Activated naive CD8-positive, alpha-beta T cell treated with anti-CD3 and anti-CD28 coated beads, Interleukin-2, amount 50 U/mL, for 24 hours (primary cell): ENCODE results near the gene ARHGAP15.

Experiments
- ATAC-seq: fragments of 150-1000 bp; cut with Tn5 transposase; one replicate; pipeline ENCODE4 v1.10.0; 2021
- DNase-seq: peaks from one replicate; pipeline ENCODE4 v3.0.0; 2021
- H3K27ac Mint-ChIP-seq: one replicate; pipeline ENCODE4 v1.8.0; 2021; ENCODE audit warnings: mild to moderate bottlenecking, mixed read lengths
- H3K27me3 Mint-ChIP-seq: one replicate; pipeline ENCODE4 v1.8.0; 2021; ENCODE audit warnings: mixed read lengths
- H3K36me3 Mint-ChIP-seq: one replicate; pipeline ENCODE4 v1.8.0; 2021; ENCODE audit warnings: low read depth, mixed read lengths
- H3K4me1 Mint-ChIP-seq: one replicate; pipeline ENCODE4 v1.8.0; 2021; ENCODE audit warnings: mixed read lengths
- H3K4me3 Mint-ChIP-seq: one replicate; pipeline ENCODE4 v1.8.0; 2021; ENCODE audit warnings: mild to moderate bottlenecking, moderate library complexity, mixed read lengths
- H3K9me3 Mint-ChIP-seq: one replicate; pipeline ENCODE4 v1.8.0; 2021; ENCODE audit warnings: mixed read lengths

The ARHGAP15 gene

DNA sequence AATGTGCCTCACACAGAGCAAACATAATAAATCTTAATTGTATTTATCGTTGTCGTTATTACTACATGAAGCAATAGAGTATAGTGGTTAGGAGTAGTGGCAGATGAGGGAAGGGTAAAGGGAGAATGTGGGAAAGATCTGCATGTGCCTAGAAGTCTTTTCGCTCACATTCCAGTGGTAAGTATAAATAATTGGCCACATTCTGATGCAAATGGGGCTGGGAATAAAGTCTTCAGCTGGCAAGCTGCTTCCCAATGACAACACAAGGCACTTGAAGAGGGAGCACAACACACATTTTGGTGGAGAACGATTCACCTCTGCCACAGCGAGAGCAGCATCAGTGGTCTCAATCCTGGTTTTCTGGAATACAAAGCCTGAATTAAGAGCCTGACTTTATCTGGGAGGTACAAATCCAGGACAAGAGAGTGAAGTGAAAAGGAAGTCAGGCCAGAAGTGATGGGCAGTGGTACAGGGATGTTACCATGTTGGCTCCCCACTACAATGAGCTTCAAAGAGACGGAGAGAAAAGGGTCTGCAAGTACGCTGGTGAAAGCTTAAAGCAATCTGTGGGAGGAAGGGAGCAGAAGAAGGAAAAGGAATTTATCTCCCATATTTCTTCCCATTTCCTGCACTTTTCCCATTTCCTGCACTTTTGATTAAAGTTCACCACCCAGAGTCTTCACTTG, 112.3 kb downstream of the ARHGAP15 start:
- Mint-ChIP-seq H3K27me3 (no peaks in the 10 kb centered on the region), H3K9me3 (no peaks in the 10 kb centered on the region), H3K4me3 (no peak overlapping the region), H3K27ac (peak overlapping the region; percentile 3), H3K4me1 (peaks cover 3% of the 10 kb centered on the region), H3K36me3 (peaks cover 20% of the 10 kb centered on the region)
- ATAC-seq (no peak), DNase-seq (no peak)

GRCh38 chr2:143246246-143246645, 117.0 kb downstream of the ARHGAP15 start:
- ATAC-seq: no peak
- Mint-ChIP-seq H3K27ac (no peak overlapping the region), H3K4me1 (peaks cover 16% of the 10 kb centered on the region), H3K9me3 (peaks cover 5% of the 10 kb centered on the region), H3K4me3 (no peak overlapping the region), H3K27me3 (no peaks in the 10 kb centered on the region), H3K36me3 (peaks cover 15% of the 10 kb centered on the region)
- no peak for DNase-seq

GRCh38 chr2:143246815-143247744, 117.9 kb downstream of the ARHGAP15 start:
- Mint-ChIP-seq H3K27ac (peak overlapping the region; percentile 24), H3K4me3 (peak overlapping the region; percentile 19), H3K4me1 (peaks cover 24% of the 10 kb centered on the region), H3K27me3 (no peaks in the 10 kb centered on the region), H3K36me3 (peaks cover 9% of the 10 kb centered on the region), H3K9me3 (peaks cover 5% of the 10 kb centered on the region)
- ATAC-seq (peak; percentile 33), DNase-seq (no peak)

GRCh38 chr2:143248631-143249030, 119.4 kb downstream of the ARHGAP15 start:
- Mint-ChIP-seq H3K9me3 (peaks cover 5% of the 10 kb centered on the region), H3K27ac (no peak overlapping the region), H3K36me3 (peaks cover 16% of the 10 kb centered on the region), H3K27me3 (no peaks in the 10 kb centered on the region), H3K4me1 (peaks cover 37% of the 10 kb centered on the region), H3K4me3 (peak overlapping the region; percentile 3)
- DNase-seq (no peak), ATAC-seq (no peak)

- DNase-seq (no peak), ATAC-seq (no peak)
- H3K27ac Mint-ChIP-seq: peak overlapping the region; percentile 88
- H3K27me3 Mint-ChIP-seq: no peaks in the 10 kb centered on the region
- peaks cover 5% of the 10 kb centered on the region for H3K9me3 Mint-ChIP-seq
- peaks cover 64% of the 10 kb centered on the region for H3K4me1 Mint-ChIP-seq
- no peak overlapping the region for H3K4me3 Mint-ChIP-seq
- H3K36me3 Mint-ChIP-seq: peaks cover 16% of the 10 kb centered on the region
These were observed 122.5 kb downstream of the ARHGAP15 start for GRCh38 chr2:143251681-143252080.

- peaks cover 16% of the 10 kb centered on the region for H3K36me3 Mint-ChIP-seq
- H3K9me3 Mint-ChIP-seq: peaks cover 5% of the 10 kb centered on the region
- H3K4me3 Mint-ChIP-seq: peak overlapping the region; percentile 63
- H3K4me1 Mint-ChIP-seq: peaks cover 69% of the 10 kb centered on the region
- no peaks in the 10 kb centered on the region for H3K27me3 Mint-ChIP-seq
- ATAC-seq (peak; percentile 47), DNase-seq (no peak)
- H3K27ac Mint-ChIP-seq: peak overlapping the region; percentile 88
These were observed 123.1 kb downstream of the ARHGAP15 start for GRCh38 chr2:143252138-143252907.

DNA sequence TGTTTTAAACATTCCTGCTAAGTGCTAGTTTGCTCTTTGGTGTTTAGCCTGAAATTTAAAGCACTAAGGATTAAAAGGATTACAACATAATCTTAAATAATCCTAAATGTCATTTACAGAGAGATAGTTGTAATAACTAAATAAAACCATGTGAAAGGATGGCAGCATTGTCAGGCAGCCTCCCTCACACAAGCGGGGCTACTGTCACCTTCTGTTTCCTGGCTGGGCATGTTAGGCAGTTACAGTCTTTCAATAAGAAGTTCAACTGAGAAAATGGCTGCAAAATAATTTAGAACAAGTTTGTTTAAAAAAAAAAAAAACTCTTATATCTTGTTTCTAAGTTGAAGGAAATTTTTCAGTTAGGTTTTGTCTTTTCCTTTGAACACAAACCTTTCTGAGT, 124.9 kb downstream of the ARHGAP15 start:
- peak overlapping the region; percentile 71 for H3K27ac Mint-ChIP-seq
- H3K4me3 Mint-ChIP-seq: peak overlapping the region; percentile 11
- H3K27me3 Mint-ChIP-seq: no peaks in the 10 kb centered on the region
- no peak for DNase-seq
- peaks cover 16% of the 10 kb centered on the region for H3K36me3 Mint-ChIP-seq
- H3K9me3 Mint-ChIP-seq: peaks cover 5% of the 10 kb centered on the region
- peaks cover 80% of the 10 kb centered on the region for H3K4me1 Mint-ChIP-seq
- no peak for ATAC-seq

- H3K4me3 Mint-ChIP-seq: peak overlapping the region; percentile 43
- H3K9me3 Mint-ChIP-seq: peaks cover 5% of the 10 kb centered on the region
- peak overlapping the region; percentile 94 for H3K27ac Mint-ChIP-seq
- peaks cover 86% of the 10 kb centered on the region for H3K4me1 Mint-ChIP-seq
- DNase-seq (no peak), ATAC-seq (no peak)
- peaks cover 16% of the 10 kb centered on the region for H3K36me3 Mint-ChIP-seq
- H3K27me3 Mint-ChIP-seq: no peaks in the 10 kb centered on the region
These were observed 125.9 kb downstream of the ARHGAP15 start for GRCh38 chr2:143255086-143255485.

GRCh38 chr2:143255899-143256298, 126.7 kb downstream of the ARHGAP15 start:
- no peaks in the 10 kb centered on the region for H3K27me3 Mint-ChIP-seq
- DNase-seq (no peak), ATAC-seq (peak; percentile 34)
- H3K27ac Mint-ChIP-seq: peak overlapping the region; percentile 94
- peak overlapping the region; percentile 79 for H3K4me3 Mint-ChIP-seq
- H3K9me3 Mint-ChIP-seq: no peaks in the 10 kb centered on the region
- H3K4me1 Mint-ChIP-seq: peaks cover 83% of the 10 kb centered on the region
- H3K36me3 Mint-ChIP-seq: peaks cover 9% of the 10 kb centered on the region

DNA sequence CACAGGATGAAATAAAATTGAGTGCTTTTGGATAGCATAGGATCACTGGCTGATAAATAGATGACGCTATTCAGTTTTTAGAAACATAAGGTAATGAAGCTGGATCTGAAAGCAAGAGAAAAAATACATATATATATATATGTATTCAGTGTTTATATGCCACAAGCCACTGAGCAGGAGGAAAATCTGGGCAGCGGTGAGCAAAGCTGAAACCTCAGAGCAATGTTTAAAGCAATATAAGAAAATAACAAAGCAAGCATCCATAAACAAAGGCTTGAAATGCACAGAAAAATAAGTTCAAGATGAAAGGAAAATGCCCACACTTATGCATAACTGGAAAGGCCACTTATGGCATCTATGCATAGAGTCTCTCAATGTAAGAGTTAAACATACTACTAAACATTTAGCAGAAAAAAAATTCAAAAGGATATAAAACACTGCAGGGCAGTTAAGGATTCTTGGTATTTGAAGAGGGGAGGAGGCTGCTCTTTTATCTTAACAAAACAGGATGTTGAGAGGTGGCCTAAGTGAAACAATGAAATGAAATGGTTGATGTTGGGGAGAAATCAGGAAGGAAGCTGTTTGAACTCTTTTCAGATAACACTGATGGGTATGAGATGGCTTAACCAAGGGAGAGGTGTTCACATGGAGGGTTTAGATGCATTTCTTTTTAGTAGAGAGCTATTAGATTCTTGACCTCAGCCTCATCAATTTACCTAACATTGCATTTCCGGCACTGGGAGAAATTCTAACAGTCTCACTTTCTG, 129.1 kb downstream of the ARHGAP15 start:
- peak; percentile 15 for ATAC-seq
- Mint-ChIP-seq H3K4me3 (peak overlapping the region; percentile 67), H3K4me1 (peaks cover 85% of the 10 kb centered on the region), H3K27ac (peak overlapping the region; percentile 90), H3K27me3 (no peaks in the 10 kb centered on the region), H3K36me3 (peaks cover 10% of the 10 kb centered on the region), H3K9me3 (peaks cover 3% of the 10 kb centered on the region)
- no peak for DNase-seq

DNA sequence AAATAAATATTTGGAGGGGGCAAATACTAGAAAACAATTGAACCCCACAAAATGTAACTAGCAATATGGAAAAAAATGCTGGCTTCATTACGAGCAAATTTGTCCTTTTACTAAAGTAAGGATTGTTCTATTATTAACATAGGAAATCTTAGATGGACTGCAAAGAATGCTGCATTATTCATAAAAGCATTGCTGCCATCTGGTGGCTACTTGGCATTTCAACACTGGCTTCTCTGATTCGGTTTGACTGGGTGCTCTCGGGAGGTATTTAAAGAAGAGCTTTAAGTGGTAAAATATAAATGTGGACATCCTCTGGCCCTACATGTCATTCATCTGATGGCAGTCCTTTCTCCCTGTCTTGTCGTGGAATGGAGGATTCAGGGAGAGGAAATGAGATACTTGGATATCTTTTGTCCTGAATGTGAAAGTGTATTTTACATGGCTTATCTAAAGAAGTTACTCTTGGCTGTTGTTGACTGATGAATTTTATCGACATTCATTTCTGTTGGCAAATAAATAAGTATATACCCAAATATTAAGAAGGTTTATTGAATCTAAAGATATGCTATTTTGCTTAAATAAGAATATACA, 130.2 kb downstream of the ARHGAP15 start:
- ATAC-seq (no peak), DNase-seq (peak; percentile 67)
- peak overlapping the region; percentile 90 for H3K27ac Mint-ChIP-seq
- H3K9me3 Mint-ChIP-seq: peaks cover 3% of the 10 kb centered on the region
- peaks cover 13% of the 10 kb centered on the region for H3K36me3 Mint-ChIP-seq
- H3K4me1 Mint-ChIP-seq: peaks cover 79% of the 10 kb centered on the region
- H3K4me3 Mint-ChIP-seq: peak overlapping the region; percentile 67
- no peaks in the 10 kb centered on the region for H3K27me3 Mint-ChIP-seq

GRCh38 chr2:143261986-143262385, 132.8 kb downstream of the ARHGAP15 start:
- H3K27me3 Mint-ChIP-seq: no peaks in the 10 kb centered on the region
- ATAC-seq (peak; percentile 75), DNase-seq (peak; percentile 26)
- peak overlapping the region; percentile 55 for H3K4me3 Mint-ChIP-seq
- H3K4me1 Mint-ChIP-seq: peaks cover 58% of the 10 kb centered on the region
- H3K9me3 Mint-ChIP-seq: peaks cover 3% of the 10 kb centered on the region
- peaks cover 15% of the 10 kb centered on the region for H3K36me3 Mint-ChIP-seq
- H3K27ac Mint-ChIP-seq: peak overlapping the region; percentile 96

DNA sequence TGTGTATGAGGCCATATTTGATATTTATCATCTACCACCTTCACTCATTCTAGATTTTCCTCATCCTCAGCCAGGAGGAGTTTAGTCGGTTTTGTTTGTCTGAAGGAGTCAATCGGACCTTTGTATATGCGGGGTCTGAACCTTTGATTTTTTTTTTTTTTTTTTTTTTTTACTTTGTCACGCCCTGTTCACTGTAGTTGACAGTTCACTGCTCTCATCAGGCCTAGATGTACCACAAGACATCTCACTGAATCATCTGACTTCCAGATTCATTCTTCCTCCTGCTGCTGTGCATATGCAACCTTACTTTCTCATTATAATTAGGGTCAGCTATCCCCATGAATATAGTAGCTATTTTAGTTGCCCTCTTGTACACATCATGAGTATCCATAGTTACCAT, 133.2 kb downstream of the ARHGAP15 start:
- no peak for DNase-seq
- H3K36me3 Mint-ChIP-seq: peaks cover 19% of the 10 kb centered on the region
- peak; percentile 55 for ATAC-seq
- H3K27me3 Mint-ChIP-seq: no peaks in the 10 kb centered on the region
- H3K4me1 Mint-ChIP-seq: peaks cover 54% of the 10 kb centered on the region
- H3K27ac Mint-ChIP-seq: peak overlapping the region; percentile 96
- H3K9me3 Mint-ChIP-seq: peaks cover 3% of the 10 kb centered on the region
- H3K4me3 Mint-ChIP-seq: peak overlapping the region; percentile 12
